Right atrium auricular region (tissue), 2 donors: ENCODE results near the gene DOK4. TPM values are rescaled to one million over a fixed set of nuclear protein-coding genes. Genes with fewer than 3 reads are reported as not detected.

Experiments
- DNase-seq: peaks from one replicate; pipeline ENCODE4 v3.0.0-alpha.2; 2019; ENCODE audit warnings: low spot score
- H3K27ac ChIP-seq, 2 donors: fragments of 200-600 bp; sonication (generic); 1 replicate in 1 of 2; 2 replicates in 1 of 2; pipeline ENCODE4 v1.5.1; 2016 to 2019
- H3K27me3 ChIP-seq, 2 donors: fragments of 200-600 bp; sonication (generic); one replicate each; pipeline versions ENCODE4 v1.5.1 to v1.6.0; 2017 to 2019
- H3K36me3 ChIP-seq: fragments of 200-600 bp; sonication (generic); one replicate; pipeline ENCODE4 v1.5.1; 2016
- H3K4me1 ChIP-seq, 2 donors: fragments of 200-600 bp; sonication (generic); one replicate each; pipeline versions ENCODE4 v1.5.1 to v1.6.0; 2017 to 2019
- H3K4me3 ChIP-seq, 2 donors: fragments of 200-600 bp; sonication (generic); 1 replicate in 1 of 2; 2 replicates in 1 of 2; pipeline ENCODE4 v1.5.1; 2017 to 2019; ENCODE audit warnings: mild to moderate bottlenecking in 1 of 2, moderate library complexity in 1 of 2
- H3K9me3 ChIP-seq, 2 donors: fragments of 200-600 bp; sonication (generic); one replicate each; pipeline ENCODE4 v1.5.1; 2019
- total RNA-seq, 2 donors: library from RNA; depleted of rRNA; stranded (reverse); fragments of >200 nt; gene quantifications; one replicate each; pipeline ENCODE4 v1.1.0, GENCODE V29; 2016
- TF ChIP-seq, protein P1 (sequence below), 2 donors: fragments of 200-600 bp; sonication (generic); IDR thresholded peaks; one replicate each; pipeline ENCODE4 v1.5.1; 2019; ENCODE audit warnings: antibody characterized with exemption in 2 of 2

The DOK4 gene
- total RNA-seq, 2 donors from 2014 or later, result 15.2 to 34.2 TPM

DNA sequence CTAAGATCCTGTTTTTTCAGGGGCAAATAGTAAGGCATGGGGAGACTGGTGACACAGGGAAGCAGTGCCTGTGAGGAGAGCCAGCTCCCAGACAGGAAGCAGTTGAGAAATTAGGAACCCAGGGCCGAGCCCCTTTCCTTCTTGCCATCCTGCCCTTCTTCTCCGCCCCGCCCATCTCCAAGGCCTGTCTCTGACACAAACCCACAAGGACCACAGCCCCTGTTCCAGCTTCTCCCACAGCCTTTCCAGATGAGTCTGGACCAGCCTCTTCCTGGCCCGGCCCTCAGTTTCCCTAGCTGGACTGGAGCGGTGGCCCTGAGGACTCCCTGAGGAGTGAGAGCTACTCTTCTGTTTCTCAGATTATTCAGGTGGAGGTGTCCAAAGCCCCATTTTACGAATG, 40.2 kb upstream of the DOK4 start:
- TF ChIP-seq, protein P1, sequence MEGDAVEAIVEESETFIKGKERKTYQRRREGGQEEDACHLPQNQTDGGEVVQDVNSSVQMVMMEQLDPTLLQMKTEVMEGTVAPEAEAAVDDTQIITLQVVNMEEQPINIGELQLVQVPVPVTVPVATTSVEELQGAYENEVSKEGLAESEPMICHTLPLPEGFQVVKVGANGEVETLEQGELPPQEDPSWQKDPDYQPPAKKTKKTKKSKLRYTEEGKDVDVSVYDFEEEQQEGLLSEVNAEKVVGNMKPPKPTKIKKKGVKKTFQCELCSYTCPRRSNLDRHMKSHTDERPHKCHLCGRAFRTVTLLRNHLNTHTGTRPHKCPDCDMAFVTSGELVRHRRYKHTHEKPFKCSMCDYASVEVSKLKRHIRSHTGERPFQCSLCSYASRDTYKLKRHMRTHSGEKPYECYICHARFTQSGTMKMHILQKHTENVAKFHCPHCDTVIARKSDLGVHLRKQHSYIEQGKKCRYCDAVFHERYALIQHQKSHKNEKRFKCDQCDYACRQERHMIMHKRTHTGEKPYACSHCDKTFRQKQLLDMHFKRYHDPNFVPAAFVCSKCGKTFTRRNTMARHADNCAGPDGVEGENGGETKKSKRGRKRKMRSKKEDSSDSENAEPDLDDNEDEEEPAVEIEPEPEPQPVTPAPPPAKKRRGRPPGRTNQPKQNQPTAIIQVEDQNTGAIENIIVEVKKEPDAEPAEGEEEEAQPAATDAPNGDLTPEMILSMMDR (IDR thresholded peaks at IDR 0.05), result no peak
- Histone ChIP-seq H3K4me1 (peaks cover 0 to 16% of the 10 kb centered on the region in 2 donors), H3K4me3 (no peak overlapping the region), H3K9me3 (no peaks in the 10 kb centered on the region), H3K27ac (no peak overlapping the region), H3K36me3 (no peaks in the 10 kb centered on the region), H3K27me3 (no peaks in the 10 kb centered on the region)
- no peak for DNase-seq

DNA sequence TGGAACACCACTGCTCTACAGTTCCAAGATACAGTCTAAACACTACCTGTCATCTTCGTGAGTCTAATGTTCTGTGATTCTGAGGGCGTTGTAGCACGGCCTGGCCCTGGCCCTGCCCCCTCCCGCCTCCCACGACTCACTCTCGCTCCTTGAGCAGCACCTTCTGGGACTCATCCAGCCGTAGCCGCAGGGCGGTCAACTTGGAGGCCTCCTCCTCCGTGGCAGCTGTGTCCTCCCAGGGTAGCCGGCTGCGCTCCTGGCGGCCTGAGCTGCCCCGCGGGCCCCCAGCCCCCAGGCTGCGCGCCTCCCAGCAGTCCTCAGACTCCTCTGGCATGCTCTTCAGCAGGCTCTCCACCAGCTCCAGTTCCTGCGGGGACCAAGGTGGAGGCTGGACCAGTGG, 39.5 kb upstream of the DOK4 start:
- no peak for DNase-seq
- Histone ChIP-seq H3K27ac (no peak overlapping the region), H3K4me3 (no peak overlapping the region), H3K4me1 (peaks cover 0 to 16% of the 10 kb centered on the region in 2 donors), H3K36me3 (no peaks in the 10 kb centered on the region), H3K27me3 (no peaks in the 10 kb centered on the region), H3K9me3 (no peaks in the 10 kb centered on the region)
- TF ChIP-seq, protein P1 (IDR thresholded peaks at IDR 0.05), result no peak

DNA sequence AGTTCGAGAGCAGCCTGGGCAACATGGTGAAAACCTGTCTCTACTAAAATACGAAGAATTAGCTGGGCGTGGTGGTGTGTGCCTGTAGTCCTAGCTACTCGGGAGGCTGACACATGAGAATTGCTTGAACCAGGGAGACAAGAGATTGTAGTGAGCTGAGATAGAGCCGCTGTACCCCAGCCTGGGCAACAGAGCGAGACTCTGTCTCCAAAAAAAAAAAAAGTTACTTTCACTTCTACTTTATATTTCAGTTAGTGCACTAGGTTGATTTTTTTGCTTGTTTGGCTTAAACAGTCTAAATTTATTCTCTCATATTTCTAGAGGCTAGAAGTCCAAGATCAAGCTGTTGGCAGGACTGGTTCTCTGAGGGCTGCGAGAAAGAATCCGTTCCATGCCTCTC, 36.7 kb upstream of the DOK4 start:
- no peaks in the 10 kb centered on the region for H3K9me3 ChIP-seq
- TF ChIP-seq, protein P1 (IDR thresholded peaks at IDR 0.05), result no peak
- H3K27ac ChIP-seq, result no peak overlapping the region
- H3K4me1 ChIP-seq, result no peaks in the 10 kb centered on the region
- peaks cover 6% of the 10 kb centered on the region for H3K36me3 ChIP-seq
- no peak overlapping the region for H3K4me3 ChIP-seq
- H3K27me3 ChIP-seq, result no peaks in the 10 kb centered on the region
- DNase-seq, result no peak

DNA sequence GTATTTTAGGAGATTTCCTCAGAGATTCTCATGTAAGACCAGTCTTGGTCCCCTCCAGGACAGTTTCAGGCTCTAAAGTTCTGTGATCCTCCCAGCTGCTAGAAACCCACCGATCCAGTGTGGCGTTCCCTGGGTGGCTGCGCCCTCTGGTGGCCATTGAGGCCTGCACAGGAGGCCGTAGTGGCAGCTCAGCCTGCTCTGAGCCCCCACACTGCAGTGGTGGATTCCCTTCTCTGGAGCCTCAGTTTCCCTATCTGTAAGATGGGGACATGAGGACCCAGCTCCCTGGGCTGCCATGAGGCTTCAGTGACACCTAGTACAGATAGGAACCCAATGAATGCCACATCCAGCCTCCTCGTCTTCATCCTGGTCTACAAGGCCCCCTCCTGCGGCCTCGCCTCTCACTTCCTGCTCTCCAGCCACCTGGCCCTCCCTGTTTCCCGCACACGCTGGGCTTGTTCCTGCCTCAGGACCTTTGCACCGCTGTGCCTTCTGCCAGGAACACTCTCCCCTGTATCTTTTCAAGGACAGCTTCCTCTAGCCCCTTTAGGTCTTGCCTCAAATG, 33.6 kb upstream of the DOK4 start:
- peak; percentile 73 for DNase-seq
- H3K36me3 ChIP-seq, result peaks cover 15% of the 10 kb centered on the region
- H3K4me1 ChIP-seq, result peaks cover 0 to 3% of the 10 kb centered on the region in 2 donors
- no peaks in the 10 kb centered on the region for H3K9me3 ChIP-seq
- TF ChIP-seq, protein P1 (IDR thresholded peaks at IDR 0.05), result peak; percentile 93 to 98
- H3K27me3 ChIP-seq, result no peaks in the 10 kb centered on the region
- no peak overlapping the region for H3K4me3 ChIP-seq
- no peak overlapping the region for H3K27ac ChIP-seq

DNA sequence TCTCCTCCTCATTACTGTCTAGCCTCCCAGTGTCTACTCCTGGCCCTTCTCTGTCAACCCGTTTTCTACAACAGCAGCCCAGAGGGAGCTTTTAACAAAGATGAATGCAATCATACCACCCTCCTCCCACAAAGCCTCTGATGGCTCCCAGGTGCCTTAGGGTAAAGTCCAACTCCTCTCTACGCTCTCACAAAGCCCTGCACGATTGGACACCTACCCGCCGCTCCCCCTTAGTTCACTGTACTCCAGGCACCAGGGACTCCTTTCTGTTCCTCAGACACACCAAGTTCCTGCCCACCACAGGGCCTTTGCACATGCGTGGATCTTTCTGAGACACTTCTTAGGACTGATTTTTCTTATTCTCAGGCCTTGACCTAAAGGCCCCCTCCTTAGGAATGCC, 32.6 kb upstream of the DOK4 start:
- Histone ChIP-seq H3K36me3 (peaks cover 17% of the 10 kb centered on the region), H3K9me3 (no peaks in the 10 kb centered on the region), H3K4me3 (no peak overlapping the region), H3K27me3 (no peaks in the 10 kb centered on the region), H3K4me1 (peaks cover 0 to 8% of the 10 kb centered on the region in 2 donors), H3K27ac (no peak overlapping the region)
- DNase-seq, result no peak
- TF ChIP-seq, protein P1 (IDR thresholded peaks at IDR 0.05), result no peak

DNA sequence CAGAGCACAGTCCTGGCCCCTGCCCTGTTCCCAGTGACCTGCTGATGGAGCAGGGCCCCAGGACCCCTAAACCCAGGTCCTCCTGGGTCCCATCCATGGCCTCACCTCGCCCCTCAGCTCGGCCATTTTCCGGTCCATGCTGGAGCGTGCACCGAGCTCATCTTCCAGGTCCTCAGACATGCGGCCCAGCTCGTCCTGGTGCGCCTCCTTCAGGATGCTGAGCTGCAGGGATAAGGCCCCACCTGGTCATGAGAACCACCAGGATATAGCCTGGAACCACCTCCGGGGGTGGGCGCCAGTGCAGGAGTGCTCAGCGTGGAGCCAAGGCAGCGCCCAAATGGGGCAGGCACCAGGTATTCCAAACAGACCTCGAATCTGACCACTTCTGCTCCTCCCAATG, 32.2 kb upstream of the DOK4 start:
- peaks cover 21% of the 10 kb centered on the region for H3K36me3 ChIP-seq
- DNase-seq, result no peak
- no peak overlapping the region for H3K27ac ChIP-seq
- peaks cover 0 to 8% of the 10 kb centered on the region in 2 donors for H3K4me1 ChIP-seq
- H3K27me3 ChIP-seq, result no peaks in the 10 kb centered on the region
- TF ChIP-seq, protein P1 (IDR thresholded peaks at IDR 0.05), result no peak
- no peak overlapping the region for H3K4me3 ChIP-seq
- no peaks in the 10 kb centered on the region for H3K9me3 ChIP-seq
